PC-9 (cell line): ENCODE measurements around the gene C1orf87. TPM values are rescaled to one million over a fixed set of nuclear protein-coding genes. Genes with fewer than 3 reads are reported as not detected.
"Not testable (repeated sequence)": the region's sequence is repeated elsewhere in the genome, so short reads cannot be mapped to it uniquely, and the experiment has no call there.

Experiments used
- BruUV-seq: library from RNA; stranded (reverse); fragments of 400-500 nt; replicated peaks from 2 replicates; lab custom pipeline; 2021; lab: Mats Ljungman, UMichigan
- CTCF ChIA-PET: fragments of 300-600 bp; sonication (Branson Sonifier 250); formaldehyde crosslinking; loops from one replicate; lab custom pipeline; 2022; ENCODE audit warnings: antibody characterized with exemption; lab: Charles Lee
- POLR2A ChIA-PET: fragments of 300-600 bp; sonication (Branson Sonifier 250); formaldehyde crosslinking; loops from one replicate; lab custom pipeline; 2022; ENCODE audit warnings: antibody characterized with exemption; ENCODE audit not compliant: unreplicated experiment; lab: Charles Lee
- DNase-seq, 2 experiments: peaks; one replicate each; pipeline versions ENCODE4 v3.0.0 to v3.0.0-alpha.2; 2015 to 2022; ENCODE audit warnings: mixed read lengths in 1 of 2
- H2AFZ ChIP-seq: fragments of 200-600 bp; sonication (generic); 2 replicates; pipeline ENCODE4 v1.8.1; 2017; ENCODE audit warnings: antibody characterized with exemption
- H3F3A ChIP-seq: fragments of 200-600 bp; sonication (generic); 2 replicates; pipeline ENCODE4 v1.8.1; 2017; ENCODE audit warnings: antibody characterized with exemption, mild to moderate bottlenecking, low read depth; ENCODE audit not compliant: insufficient read depth
- H3K27ac ChIP-seq: fragments of 200-600 bp; sonication (generic); 2 replicates; pipeline ENCODE4 v1.6.1; 2016; ENCODE audit warnings: mixed run types
- H3K27me3 ChIP-seq: fragments of 200-600 bp; sonication (generic); 2 replicates; pipeline ENCODE4 v1.6.1; 2016; ENCODE audit warnings: low read depth, mixed run types; ENCODE audit not compliant: insufficient read depth
- H3K36me3 ChIP-seq: fragments of 200-600 bp; sonication (generic); 2 replicates; pipeline ENCODE4 v1.6.1; 2016; ENCODE audit warnings: low read depth, mixed run types
- H3K4me1 ChIP-seq: fragments of 200-600 bp; sonication (generic); replicated peaks from 2 replicates; pipeline ENCODE4 v1.6.1; 2016; ENCODE audit warnings: mixed run types; ENCODE audit not compliant: insufficient read depth
- H3K4me2 ChIP-seq: fragments of 200-600 bp; sonication (generic); 2 replicates; pipeline ENCODE4 v1.6.1; 2017; ENCODE audit warnings: mixed run types
- H3K4me3 ChIP-seq: fragments of 200-600 bp; sonication (generic); 2 replicates; pipeline ENCODE4 v1.6.1; 2016; ENCODE audit warnings: mixed run types
- H3K79me2 ChIP-seq: fragments of 200-600 bp; sonication (generic); 2 replicates; pipeline ENCODE4 v1.6.1; 2017; ENCODE audit warnings: low read depth, mixed run types
- H3K9me2 ChIP-seq: fragments of 200-600 bp; sonication (generic); 2 replicates; pipeline ENCODE4 v1.8.1; 2017; ENCODE audit warnings: mild to moderate bottlenecking; ENCODE audit not compliant: insufficient read depth
- H3K9me3 ChIP-seq: fragments of 200-600 bp; sonication (generic); 2 replicates; pipeline ENCODE4 v1.8.1; 2016; ENCODE audit warnings: low read depth; ENCODE audit not compliant: insufficient read depth
- H4K20me1 ChIP-seq: fragments of 200-600 bp; sonication (generic); 2 replicates; pipeline ENCODE4 v1.8.1; 2017; ENCODE audit not compliant: insufficient read depth
- EZH2 ChIP-seq: fragments of 200-600 bp; sonication (generic); IDR thresholded peaks from 2 replicates; pipeline ENCODE4 v1.8.0; 2017; ENCODE audit warnings: antibody characterized with exemption, low read depth
- intact Hi-C: fragments of 100-400 bp; cut with micrococcal nuclease; formaldehyde crosslinking; loops from one replicate; pipeline ENCODE4 v1.10.0; 2022; ENCODE audit not compliant: unreplicated experiment
- total RNA-seq: library from RNA; stranded (reverse); gene quantifications from 2 replicates; pipeline ENCODE4 v1.2.3, GENCODE V29; 2021
- TF ChIP-seq, protein P1 (sequence below): fragments of 200-600 bp; sonication (generic); conservative IDR thresholded peaks from 2 replicates; pipeline ENCODE4 v1.6.1; 2017; ENCODE audit warnings: mixed run types, antibody characterized with exemption, mild to moderate bottlenecking, moderate library complexity

Gene C1orf87
- total RNA-seq, 1 experiment from 2014 or later: not detected

DNA sequence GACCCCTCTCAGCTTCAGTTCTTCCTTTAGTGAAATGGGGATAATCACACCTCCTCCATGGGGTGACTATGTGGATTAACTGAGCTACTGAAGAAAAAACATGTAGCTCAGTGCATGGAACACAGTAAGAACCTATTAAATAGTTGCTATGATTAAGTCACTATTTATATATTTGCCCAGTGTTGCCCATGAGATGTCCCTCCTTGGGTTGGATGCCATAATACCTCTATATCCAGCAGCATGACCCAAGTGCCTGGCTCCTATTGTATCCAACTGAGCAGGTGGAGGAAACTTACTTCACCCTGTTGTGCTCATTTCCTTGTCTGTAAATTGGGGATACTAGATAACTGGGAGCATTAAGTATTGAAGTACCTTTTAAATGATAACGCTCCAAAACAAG is 99.9 kb downstream of the C1orf87 start:
- H3K27ac ChIP-seq: no peak overlapping the region
- no peaks in the 10 kb centered on the region for H3F3A ChIP-seq
- TF ChIP-seq EZH2: no peak
- TF ChIP-seq, protein P1, sequence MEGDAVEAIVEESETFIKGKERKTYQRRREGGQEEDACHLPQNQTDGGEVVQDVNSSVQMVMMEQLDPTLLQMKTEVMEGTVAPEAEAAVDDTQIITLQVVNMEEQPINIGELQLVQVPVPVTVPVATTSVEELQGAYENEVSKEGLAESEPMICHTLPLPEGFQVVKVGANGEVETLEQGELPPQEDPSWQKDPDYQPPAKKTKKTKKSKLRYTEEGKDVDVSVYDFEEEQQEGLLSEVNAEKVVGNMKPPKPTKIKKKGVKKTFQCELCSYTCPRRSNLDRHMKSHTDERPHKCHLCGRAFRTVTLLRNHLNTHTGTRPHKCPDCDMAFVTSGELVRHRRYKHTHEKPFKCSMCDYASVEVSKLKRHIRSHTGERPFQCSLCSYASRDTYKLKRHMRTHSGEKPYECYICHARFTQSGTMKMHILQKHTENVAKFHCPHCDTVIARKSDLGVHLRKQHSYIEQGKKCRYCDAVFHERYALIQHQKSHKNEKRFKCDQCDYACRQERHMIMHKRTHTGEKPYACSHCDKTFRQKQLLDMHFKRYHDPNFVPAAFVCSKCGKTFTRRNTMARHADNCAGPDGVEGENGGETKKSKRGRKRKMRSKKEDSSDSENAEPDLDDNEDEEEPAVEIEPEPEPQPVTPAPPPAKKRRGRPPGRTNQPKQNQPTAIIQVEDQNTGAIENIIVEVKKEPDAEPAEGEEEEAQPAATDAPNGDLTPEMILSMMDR: no peak
- no peak overlapping the region for H3K4me3 ChIP-seq
- no peaks in the 10 kb centered on the region for H3K79me2 ChIP-seq
- intact Hi-C loops: loop anchor here (5.0 to 10.0 kb wide), 5 partner anchors 311 to 1479 kb away; no protein-coding TSS in a partner anchor
- H3K27me3 ChIP-seq: 0 out of 2 replicates have a peak, but pooled peaks cover 4% of the 10 kb centered on the region
- H3K4me2 ChIP-seq: no peak overlapping the region
- no peak overlapping the region for H2AFZ ChIP-seq
- no peak for DNase-seq
- BruUV-seq: no TSS peak
- H3K9me2 ChIP-seq: no peaks in the 10 kb centered on the region
- no peaks in the 10 kb centered on the region for H3K4me1 ChIP-seq
- no peaks in the 10 kb centered on the region for H3K36me3 ChIP-seq
- POLR2A ChIA-PET: no interaction called here
- CTCF ChIA-PET: no interaction called here
- no peaks in the 10 kb centered on the region for H4K20me1 ChIP-seq
- H3K9me3 ChIP-seq: no peaks in the 10 kb centered on the region

DNA sequence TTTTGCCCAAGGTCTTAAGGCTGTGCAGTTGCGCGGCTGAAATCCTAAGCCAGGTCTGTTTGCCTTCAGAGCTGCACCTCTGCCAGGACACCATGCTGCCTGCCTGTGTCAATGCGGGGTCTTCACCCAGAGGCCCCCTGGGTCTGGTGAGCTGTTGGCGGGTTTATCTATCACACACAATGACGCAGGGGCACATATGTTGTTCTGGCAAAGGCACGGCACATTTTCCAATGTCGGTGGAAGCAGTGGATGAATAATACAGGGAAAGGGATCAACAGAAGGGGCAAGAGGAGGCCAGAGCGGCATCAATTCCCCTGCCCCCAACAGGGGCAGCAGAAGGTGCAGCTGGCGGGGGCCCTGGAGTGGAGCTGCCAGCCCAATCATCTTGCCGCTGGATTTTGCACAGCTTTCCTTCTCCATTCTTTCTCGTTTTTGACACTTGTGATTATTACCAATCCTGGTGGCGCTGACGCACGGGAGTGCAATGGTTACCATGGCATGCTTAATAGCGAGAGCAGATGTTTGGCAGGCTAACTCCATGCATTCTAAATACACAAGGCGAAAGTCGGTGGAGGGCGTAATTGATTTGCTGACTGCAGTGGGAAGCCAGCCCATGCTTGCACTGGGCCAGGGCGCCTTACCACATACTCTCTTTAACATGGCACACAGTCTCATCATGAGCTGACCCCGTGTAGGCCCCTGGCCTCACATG is 101.2 kb downstream of the C1orf87 start:
- H3K27me3 ChIP-seq: 0 out of 2 replicates have a peak, but pooled peaks cover 4% of the 10 kb centered on the region
- CTCF ChIA-PET: no interaction called here
- no peaks in the 10 kb centered on the region for H3F3A ChIP-seq
- no peaks in the 10 kb centered on the region for H3K4me1 ChIP-seq
- TF ChIP-seq, protein P1: no peak
- TF ChIP-seq EZH2: no peak
- H3K79me2 ChIP-seq: no peaks in the 10 kb centered on the region
- DNase-seq: no peak
- POLR2A ChIA-PET: no interaction called here
- no peak overlapping the region for H3K27ac ChIP-seq
- no peaks in the 10 kb centered on the region for H4K20me1 ChIP-seq
- no peaks in the 10 kb centered on the region for H3K36me3 ChIP-seq
- H2AFZ ChIP-seq: no peak overlapping the region
- H3K9me2 ChIP-seq: no peaks in the 10 kb centered on the region
- no peak overlapping the region for H3K4me2 ChIP-seq
- H3K4me3 ChIP-seq: no peak overlapping the region
- no peaks in the 10 kb centered on the region for H3K9me3 ChIP-seq
- intact Hi-C loops: loop anchor here (5.0 to 10.0 kb wide), 5 partner anchors 312 to 1480 kb away; no protein-coding TSS in a partner anchor
- no TSS peak for BruUV-seq

DNA sequence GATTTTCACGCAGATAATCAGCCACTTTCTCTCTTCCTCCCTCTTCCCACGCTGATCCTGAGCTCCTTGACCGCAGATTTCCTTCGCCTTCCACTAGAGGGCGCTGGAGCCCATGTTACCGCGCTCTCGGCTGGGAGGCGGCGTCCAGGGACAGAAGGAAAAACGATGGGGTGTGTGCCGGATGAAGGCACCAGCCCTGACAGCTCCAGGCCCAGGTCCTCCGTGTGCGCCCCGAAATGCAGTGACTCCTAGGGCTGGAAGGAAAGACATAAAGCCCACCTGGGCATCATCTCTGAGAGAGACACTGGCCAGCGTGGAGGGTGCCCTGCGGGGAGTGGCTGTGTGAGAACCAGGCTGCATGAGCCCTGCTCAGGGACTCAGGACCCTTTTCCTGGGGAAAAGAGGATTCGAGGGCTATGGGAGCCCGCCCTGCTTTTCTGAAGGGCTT is 102.1 kb downstream of the C1orf87 start:
- H4K20me1 ChIP-seq: no peaks in the 10 kb centered on the region
- H3K9me3 ChIP-seq: no peaks in the 10 kb centered on the region
- no peaks in the 10 kb centered on the region for H3F3A ChIP-seq
- 0 out of 2 replicates have a peak, but pooled peaks cover 4% of the 10 kb centered on the region for H3K27me3 ChIP-seq
- H3K4me2 ChIP-seq: peak overlapping the region; percentile 66
- ChIA-PET POLR2A (no interaction called here), CTCF (interaction anchor here (0.6 to 0.7 kb wide), 3 partner anchors 10 to 1882 kb away, joined by 3 to 4 read pairs (median 3); no protein-coding TSS in a partner anchor)
- no peaks in the 10 kb centered on the region for H3K4me1 ChIP-seq
- peak overlapping the region; percentile 68; the same call in 1 of the 2 replicates for H2AFZ ChIP-seq
- no peak overlapping the region for H3K27ac ChIP-seq
- DNase-seq: peak; percentile 50 to 74
- no peak overlapping the region for H3K4me3 ChIP-seq
- H3K79me2 ChIP-seq: no peaks in the 10 kb centered on the region
- TF ChIP-seq, protein P1: peak; percentile 94
- no peak for TF ChIP-seq EZH2
- no peaks in the 10 kb centered on the region for H3K9me2 ChIP-seq
- intact Hi-C loops: loop anchor here (2.0 to 10.0 kb wide), 6 partner anchors 313 to 1881 kb away; no protein-coding TSS in a partner anchor
- no TSS peak for BruUV-seq
- H3K36me3 ChIP-seq: no peaks in the 10 kb centered on the region

DNA sequence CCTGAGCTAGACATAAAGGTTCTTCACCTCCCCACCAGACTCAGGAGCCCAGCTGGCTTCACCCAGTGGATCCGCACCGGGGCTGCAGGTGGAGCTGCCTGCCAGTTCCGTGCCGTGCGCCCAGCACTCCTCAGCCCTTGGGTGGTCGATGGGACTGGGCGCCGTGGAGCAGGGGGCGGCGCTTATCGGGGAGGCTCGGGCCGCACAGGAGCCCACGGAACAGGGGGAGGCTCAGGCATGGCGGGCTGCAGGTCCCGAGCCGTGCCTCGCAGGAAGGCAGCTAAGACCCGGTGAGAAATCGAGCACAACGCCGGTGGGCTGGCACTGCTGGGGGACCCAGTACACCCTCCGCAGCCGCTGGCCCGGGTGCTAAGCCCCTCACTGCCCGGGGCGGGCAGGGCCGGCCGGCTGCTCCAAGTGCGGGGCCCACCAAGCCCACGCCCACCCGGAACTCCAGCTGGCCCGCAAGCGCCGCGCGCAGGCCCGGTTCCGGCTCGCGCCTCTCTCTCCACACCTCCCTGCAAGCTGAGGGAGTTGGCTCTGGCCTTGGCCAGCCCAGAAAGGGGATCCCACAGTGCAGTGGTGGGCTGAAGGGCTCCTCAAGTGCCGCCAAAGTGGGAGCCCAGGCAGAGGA is 103.9 kb downstream of the C1orf87 start:
- H3K4me2 ChIP-seq, DNase-seq, H3K4me1 ChIP-seq, H3K79me2 ChIP-seq, H3K9me3 ChIP-seq, H2AFZ ChIP-seq, H4K20me1 ChIP-seq, H3K4me3 ChIP-seq, BruUV-seq, H3K36me3 ChIP-seq, H3F3A ChIP-seq, POLR2A ChIA-PET, H3K27ac ChIP-seq, H3K27me3 ChIP-seq, H3K9me2 ChIP-seq: not testable (repeated sequence)
- intact Hi-C loops: loop anchor here (2.0 to 10.0 kb wide), 6 partner anchors 315 to 1883 kb away; no protein-coding TSS in a partner anchor
- CTCF ChIA-PET: interaction anchor here (0.6 to 0.7 kb wide), 2 partner anchors 977 to 1367 kb away, joined by 3 to 4 read pairs; no protein-coding TSS in a partner anchor
